ENCODE results near the gene HDAC2. TPM values are rescaled to one million over a fixed set of nuclear protein-coding genes. Genes with fewer than 3 reads are reported as not detected.

Gene HDAC2
- total RNA-seq, 2 experiments from 2014 or later, result 40.5 to 141 TPM

DNA sequence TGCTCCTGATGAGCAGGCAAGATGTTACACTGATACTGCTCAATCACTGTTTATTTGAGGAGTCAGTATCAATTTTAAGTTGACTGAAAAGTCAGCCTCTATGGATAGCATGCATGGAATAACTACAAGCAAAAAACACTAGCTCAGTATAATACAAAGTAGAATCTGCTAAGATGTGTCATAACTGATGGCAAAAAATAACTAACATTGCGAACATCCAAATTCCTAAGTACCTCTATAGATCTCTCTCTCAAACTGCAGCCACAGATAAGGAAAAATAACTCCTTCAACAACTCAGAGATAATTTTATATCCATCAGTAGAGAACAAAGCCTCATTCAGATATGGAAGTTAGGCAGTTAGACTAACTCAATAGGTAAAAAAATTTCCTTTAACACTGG is 16.3 kb downstream of the HDAC2 start:
- ChIA-PET POLR2A (no interaction called here), CTCF (ENCODE audit: unreplicated experiment) (no interaction called here)
- TF ChIP-seq, protein P1, sequence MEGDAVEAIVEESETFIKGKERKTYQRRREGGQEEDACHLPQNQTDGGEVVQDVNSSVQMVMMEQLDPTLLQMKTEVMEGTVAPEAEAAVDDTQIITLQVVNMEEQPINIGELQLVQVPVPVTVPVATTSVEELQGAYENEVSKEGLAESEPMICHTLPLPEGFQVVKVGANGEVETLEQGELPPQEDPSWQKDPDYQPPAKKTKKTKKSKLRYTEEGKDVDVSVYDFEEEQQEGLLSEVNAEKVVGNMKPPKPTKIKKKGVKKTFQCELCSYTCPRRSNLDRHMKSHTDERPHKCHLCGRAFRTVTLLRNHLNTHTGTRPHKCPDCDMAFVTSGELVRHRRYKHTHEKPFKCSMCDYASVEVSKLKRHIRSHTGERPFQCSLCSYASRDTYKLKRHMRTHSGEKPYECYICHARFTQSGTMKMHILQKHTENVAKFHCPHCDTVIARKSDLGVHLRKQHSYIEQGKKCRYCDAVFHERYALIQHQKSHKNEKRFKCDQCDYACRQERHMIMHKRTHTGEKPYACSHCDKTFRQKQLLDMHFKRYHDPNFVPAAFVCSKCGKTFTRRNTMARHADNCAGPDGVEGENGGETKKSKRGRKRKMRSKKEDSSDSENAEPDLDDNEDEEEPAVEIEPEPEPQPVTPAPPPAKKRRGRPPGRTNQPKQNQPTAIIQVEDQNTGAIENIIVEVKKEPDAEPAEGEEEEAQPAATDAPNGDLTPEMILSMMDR (conservative IDR thresholded peaks at IDR 0.05; ENCODE audit: low read length), result no peak
- TF ChIP-seq EZH2phosphoT487 (IDR thresholded peaks at IDR 0.05; ENCODE audit: borderline replicate concordance, low read depth, low read length), result no peak
- DNase-seq (ENCODE audit: low spot score), result no peak
- no peak overlapping the region for H3K27ac ChIP-seq (ENCODE audit: low read depth, low read length, poor library complexity, severe bottlenecking)
- peaks cover 16% of the 10 kb centered on the region for H3K79me2 ChIP-seq (ENCODE audit: insufficient read depth, low read depth, low read length)
- intact Hi-C loops (cut with micrococcal nuclease; ENCODE audit: unreplicated experiment), result no loop called here
- no peaks in the 10 kb centered on the region for H4K20me1 ChIP-seq (ENCODE audit: insufficient read depth, low read length)
- H3K9me3 ChIP-seq (ENCODE audit: low read length), result no peaks in the 10 kb centered on the region
- BruUV-seq (replicated peaks), result no TSS peak
- H2AFZ ChIP-seq (ENCODE audit: low read length), result no peak overlapping the region
- H3K36me3 ChIP-seq (ENCODE audit: insufficient read depth, low read length), result peaks cover 90% of the 10 kb centered on the region
- no peaks in the 10 kb centered on the region for H3K4me1 ChIP-seq (ENCODE audit: insufficient read depth, low read length, poor library complexity, severe bottlenecking)
- no peaks in the 10 kb centered on the region for H3K9me2 ChIP-seq (ENCODE audit: insufficient read depth, low read length)
- H3K4me3 ChIP-seq (ENCODE audit: low read depth, low read length, poor library complexity, severe bottlenecking), result no peak overlapping the region
- H3K4me2 ChIP-seq (ENCODE audit: low read length), result no peak overlapping the region

- H3K4me3 ChIP-seq (ENCODE audit: low read depth, low read length, poor library complexity, severe bottlenecking), result no peak overlapping the region
- peaks cover 3% of the 10 kb centered on the region; the same call in 1 of the 2 replicates for H3K79me2 ChIP-seq (ENCODE audit: insufficient read depth, low read depth, low read length)
- H3K4me2 ChIP-seq (ENCODE audit: low read length), result no peak overlapping the region
- no TSS peak for BruUV-seq (replicated peaks)
- POLR2A ChIA-PET, result interaction anchor here (1.4 kb wide), 1 partner anchor 10 kb away, joined by 4 read pairs; no protein-coding TSS in a partner anchor
- no peaks in the 10 kb centered on the region for H3K9me2 ChIP-seq (ENCODE audit: insufficient read depth, low read length)
- H2AFZ ChIP-seq (ENCODE audit: low read length), result no peak overlapping the region
- H3K36me3 ChIP-seq (ENCODE audit: insufficient read depth, low read length), result peaks cover 88% of the 10 kb centered on the region
- no peaks in the 10 kb centered on the region for H3K9me3 ChIP-seq (ENCODE audit: low read length)
- intact Hi-C loops (cut with micrococcal nuclease; ENCODE audit: unreplicated experiment), result no loop called here
- CTCF ChIA-PET (ENCODE audit: unreplicated experiment), result no interaction called here
- DNase-seq (ENCODE audit: low spot score), result no peak
- no peak for TF ChIP-seq EZH2phosphoT487 (IDR thresholded peaks at IDR 0.05; ENCODE audit: borderline replicate concordance, low read depth, low read length)
- TF ChIP-seq, protein P1 (conservative IDR thresholded peaks at IDR 0.05; ENCODE audit: low read length), result no peak
- no peaks in the 10 kb centered on the region for H4K20me1 ChIP-seq (ENCODE audit: insufficient read depth, low read length)
- no peak overlapping the region for H3K27ac ChIP-seq (ENCODE audit: low read depth, low read length, poor library complexity, severe bottlenecking)
- H3K4me1 ChIP-seq (ENCODE audit: insufficient read depth, low read length, poor library complexity, severe bottlenecking), result no peaks in the 10 kb centered on the region
Measured at GRCh38 chr6:113953346-113953745, 17.6 kb downstream of the HDAC2 start.

DNA sequence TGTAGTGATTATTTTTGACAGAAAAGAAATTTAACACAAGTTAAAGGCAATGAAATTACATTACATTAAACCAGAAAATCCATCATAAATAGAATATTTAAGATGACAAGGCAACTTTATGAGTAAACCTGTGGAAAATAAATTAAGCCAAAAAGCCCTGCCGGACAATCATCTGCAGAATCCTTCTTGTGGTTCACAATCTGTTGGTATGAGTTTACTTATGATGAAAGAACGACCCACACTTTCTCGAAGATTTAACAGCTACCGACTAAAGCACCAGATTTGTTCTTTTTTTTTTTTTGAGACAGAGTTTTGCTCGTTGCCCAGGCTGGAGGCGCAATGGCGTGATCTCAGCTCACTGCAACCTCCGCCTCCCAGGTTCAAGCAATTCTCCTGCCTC is 21.4 kb downstream of the HDAC2 start:
- H3K79me2 ChIP-seq (ENCODE audit: insufficient read depth, low read depth, low read length), result no peaks in the 10 kb centered on the region
- H3K9me3 ChIP-seq (ENCODE audit: low read length), result no peaks in the 10 kb centered on the region
- H4K20me1 ChIP-seq (ENCODE audit: insufficient read depth, low read length), result no peaks in the 10 kb centered on the region
- no peak overlapping the region for H3K4me3 ChIP-seq (ENCODE audit: low read depth, low read length, poor library complexity, severe bottlenecking)
- no peak overlapping the region for H3K4me2 ChIP-seq (ENCODE audit: low read length)
- no peaks in the 10 kb centered on the region for H3K4me1 ChIP-seq (ENCODE audit: insufficient read depth, low read length, poor library complexity, severe bottlenecking)
- POLR2A ChIA-PET, result no interaction called here
- CTCF ChIA-PET (ENCODE audit: unreplicated experiment), result no interaction called here
- no TSS peak for BruUV-seq (replicated peaks)
- H3K27ac ChIP-seq (ENCODE audit: low read depth, low read length, poor library complexity, severe bottlenecking), result no peak overlapping the region
- DNase-seq (ENCODE audit: low spot score), result no peak
- H3K36me3 ChIP-seq (ENCODE audit: insufficient read depth, low read length), result peaks cover 84% of the 10 kb centered on the region
- no peaks in the 10 kb centered on the region for H3K9me2 ChIP-seq (ENCODE audit: insufficient read depth, low read length)
- TF ChIP-seq, protein P1 (conservative IDR thresholded peaks at IDR 0.05; ENCODE audit: low read length), result no peak
- TF ChIP-seq EZH2phosphoT487 (IDR thresholded peaks at IDR 0.05; ENCODE audit: borderline replicate concordance, low read depth, low read length), result no peak
- intact Hi-C loops (cut with micrococcal nuclease; ENCODE audit: unreplicated experiment), result no loop called here
- H2AFZ ChIP-seq (ENCODE audit: low read length), result no peak overlapping the region

Measured in OCI-LY7 (cell line).